HEK293 (cell line): Measurements from ENCODE around the gene CDK17.

Experiments
- CTCF ChIA-PET: fragments of 350-600 bp; formaldehyde crosslinking; extraction: SDS; loops from one replicate; lab custom pipeline; 2021; ENCODE audit warnings: antibody characterized with exemption; lab: Yijun Ruan, JAX
- POLR2A ChIA-PET: fragments of 300-600 bp; formaldehyde crosslinking; extraction: SDS; loops from one replicate; lab custom pipeline; 2020; ENCODE audit warnings: antibody characterized with exemption, inconsistent platforms; lab: Yijun Ruan, JAX
- H3K27ac ChIP-seq: fragments of 200-500 bp; sonication (Bioruptor generic); 2 replicates; pipeline ENCODE4 v1.5.1; 2014; ENCODE audit warnings: low read depth, low read length, control low read depth, inconsistent platforms; ENCODE audit errors: extremely low read depth
- H3K36me3 ChIP-seq, 2 experiments: fragments of 200-500 bp in 1 of 2; sonication (Bioruptor generic) in 1 of 2; 1 replicate in 1 of 2; 2 replicates in 1 of 2; pipeline ENCODE4 v1.5.1; 2014 to 2017; ENCODE audit warnings: inconsistent platforms in 2 of 2, low read length in 2 of 2; ENCODE audit not compliant: control insufficient read depth in 2 of 2, insufficient read depth in 1 of 2
- H3K4me1 ChIP-seq: fragments of 200-500 bp; sonication (Bioruptor generic); 2 replicates; pipeline ENCODE4 v1.5.1; 2014; ENCODE audit warnings: mild to moderate bottlenecking, low read length, inconsistent platforms; ENCODE audit not compliant: control insufficient read depth, insufficient read depth
- H3K4me3 ChIP-seq: 2 replicates; pipeline ENCODE4 v1.5.1; 2011; ENCODE audit warnings: low read depth, mild to moderate bottlenecking, control low read depth, low read length, moderate library complexity
- H3K9me3 ChIP-seq: fragments of 200-500 bp; sonication (Bioruptor generic); 2 replicates; pipeline ENCODE4 v1.5.1; 2014; ENCODE audit warnings: low read depth, low read length, inconsistent platforms; ENCODE audit not compliant: control insufficient read depth, insufficient read depth
- GLIS2 ChIP-seq: fragments of 450-650 bp; formaldehyde crosslinking; IDR thresholded peaks from 2 replicates; pipeline ENCODE4 v1.5.1; 2016; ENCODE audit warnings: missing biosample characterization, missing genetic modification characterization
- OVOL3 ChIP-seq: fragments of 450-650 bp; formaldehyde crosslinking; IDR thresholded peaks from 2 replicates; pipeline ENCODE4 v1.5.1; 2016; ENCODE audit warnings: missing biosample characterization, missing genetic modification characterization
- SCRT2 ChIP-seq: fragments of 450-650 bp; formaldehyde crosslinking; IDR thresholded peaks from 2 replicates; pipeline ENCODE4 v1.5.1; 2016; ENCODE audit warnings: missing biosample characterization, missing genetic modification characterization
- SP3 ChIP-seq: fragments of 450-650 bp; formaldehyde crosslinking; IDR thresholded peaks from 2 replicates; pipeline ENCODE4 v1.5.1; 2016; ENCODE audit warnings: missing biosample characterization, missing genetic modification characterization
- YY1 ChIP-seq: fragments of 450-650 bp; formaldehyde crosslinking; IDR thresholded peaks from 2 replicates; pipeline ENCODE4 v1.5.1; 2018; ENCODE audit warnings: missing biosample characterization, missing genetic modification characterization
- ZBTB17 ChIP-seq: fragments of 450-650 bp; formaldehyde crosslinking; IDR thresholded peaks from 2 replicates; pipeline ENCODE4 v1.5.1; 2016; ENCODE audit warnings: missing biosample characterization, missing genetic modification characterization
- ZIC2 ChIP-seq: fragments of 450-650 bp; formaldehyde crosslinking; IDR thresholded peaks from 2 replicates; pipeline ENCODE4 v1.5.1; 2016; ENCODE audit warnings: missing biosample characterization, missing genetic modification characterization
- ZNF132 ChIP-seq: fragments of 450-650 bp; formaldehyde crosslinking; IDR thresholded peaks from 2 replicates; pipeline ENCODE4 v1.5.1; 2017; ENCODE audit warnings: missing biosample characterization, missing genetic modification characterization, borderline replicate concordance
- ZNF174 ChIP-seq: fragments of 450-650 bp; formaldehyde crosslinking; IDR thresholded peaks from 2 replicates; pipeline ENCODE4 v1.5.0; 2017; ENCODE audit warnings: missing biosample characterization, mild to moderate bottlenecking, missing genetic modification characterization
- ZNF335 ChIP-seq: fragments of 450-650 bp; formaldehyde crosslinking; conservative IDR thresholded peaks from 2 replicates; pipeline ENCODE4 v1.5.1; 2016; ENCODE audit warnings: missing biosample characterization, missing genetic modification characterization
- ZNF596 ChIP-seq: fragments of 450-650 bp; IDR thresholded peaks from 2 replicates; pipeline ENCODE4 v1.5.0; 2018; ENCODE audit warnings: missing biosample characterization, mild to moderate bottlenecking, missing genetic modification characterization, moderate library complexity
- TF ChIP-seq, protein P1 (sequence below): fragments of 450-650 bp; formaldehyde crosslinking; IDR thresholded peaks from 2 replicates; pipeline ENCODE4 v1.5.1; 2017; ENCODE audit warnings: missing biosample characterization, missing genetic modification characterization
- TF ChIP-seq, protein P2 (sequence below): fragments of 450-650 bp; formaldehyde crosslinking; IDR thresholded peaks from 2 replicates; pipeline ENCODE4 v1.5.1; 2016; ENCODE audit warnings: missing biosample characterization, missing genetic modification characterization
- TF ChIP-seq, protein P3 (sequence below): fragments of 450-650 bp; formaldehyde crosslinking; IDR thresholded peaks from 2 replicates; pipeline ENCODE4 v1.5.1; 2016; ENCODE audit warnings: missing biosample characterization, missing genetic modification characterization
- TF ChIP-seq, protein P4 (sequence below): fragments of 450-650 bp; formaldehyde crosslinking; optimal IDR thresholded peaks from 2 replicates; pipeline ENCODE3; 2016; ENCODE audit warnings: missing biosample characterization, mild to moderate bottlenecking, missing genetic modification characterization
- TF ChIP-seq, protein P5 (sequence below): fragments of 450-650 bp; formaldehyde crosslinking; conservative IDR thresholded peaks from 2 replicates; pipeline ENCODE4 v1.5.1; 2016; ENCODE audit warnings: low read depth, missing biosample characterization, missing genetic modification characterization

The CDK17 gene

DNA sequence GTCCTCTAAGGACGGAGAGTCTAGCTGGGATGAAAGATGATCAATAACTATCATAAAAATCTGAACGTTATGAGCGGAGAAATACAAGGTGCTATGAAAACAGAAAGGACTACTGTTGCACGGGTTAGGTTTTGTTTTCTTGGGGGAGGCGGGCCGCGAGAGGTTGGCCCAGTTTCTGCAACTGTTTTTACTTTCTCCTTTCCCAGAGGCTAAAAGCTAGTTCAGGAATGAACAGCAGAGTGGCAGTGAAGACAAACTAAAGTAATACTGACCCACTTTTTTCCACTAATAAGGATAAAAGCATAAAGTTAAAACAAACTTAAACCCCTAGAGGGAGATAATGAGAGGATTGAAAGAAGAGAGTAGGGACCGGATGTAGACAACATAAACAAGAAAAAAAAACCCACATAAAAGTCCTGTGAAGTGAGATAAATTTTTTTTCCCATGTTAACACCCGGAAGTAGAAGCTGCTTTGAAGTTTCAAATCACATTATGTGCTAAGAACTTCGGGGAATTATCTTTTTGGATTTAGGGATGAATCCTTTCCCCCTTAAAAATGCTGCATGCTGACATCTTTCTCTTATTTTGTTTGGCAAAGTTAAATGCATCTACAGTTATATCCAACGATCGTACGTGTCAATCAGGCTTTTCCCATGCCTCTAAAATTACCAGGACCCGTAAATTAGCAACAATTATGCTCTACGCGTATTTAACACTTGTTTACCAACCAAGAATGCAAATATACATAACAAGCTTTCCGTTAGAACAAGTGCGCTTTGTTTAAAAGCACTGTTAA is 1.0 kb upstream of the CDK17 start (continued):
- TF ChIP-seq, protein P1, sequence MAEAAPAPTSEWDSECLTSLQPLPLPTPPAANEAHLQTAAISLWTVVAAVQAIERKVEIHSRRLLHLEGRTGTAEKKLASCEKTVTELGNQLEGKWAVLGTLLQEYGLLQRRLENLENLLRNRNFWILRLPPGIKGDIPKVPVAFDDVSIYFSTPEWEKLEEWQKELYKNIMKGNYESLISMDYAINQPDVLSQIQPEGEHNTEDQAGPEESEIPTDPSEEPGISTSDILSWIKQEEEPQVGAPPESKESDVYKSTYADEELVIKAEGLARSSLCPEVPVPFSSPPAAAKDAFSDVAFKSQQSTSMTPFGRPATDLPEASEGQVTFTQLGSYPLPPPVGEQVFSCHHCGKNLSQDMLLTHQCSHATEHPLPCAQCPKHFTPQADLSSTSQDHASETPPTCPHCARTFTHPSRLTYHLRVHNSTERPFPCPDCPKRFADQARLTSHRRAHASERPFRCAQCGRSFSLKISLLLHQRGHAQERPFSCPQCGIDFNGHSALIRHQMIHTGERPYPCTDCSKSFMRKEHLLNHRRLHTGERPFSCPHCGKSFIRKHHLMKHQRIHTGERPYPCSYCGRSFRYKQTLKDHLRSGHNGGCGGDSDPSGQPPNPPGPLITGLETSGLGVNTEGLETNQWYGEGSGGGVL = no peak
- no peak for TF ChIP-seq ZIC2
- TF ChIP-seq ZNF132 (tag by site-specific recombination) = no peak
- no peak for TF ChIP-seq ZNF174 (tag by site-specific recombination)
- TF ChIP-seq OVOL3 (tag by site-specific recombination) = no peak

DNA sequence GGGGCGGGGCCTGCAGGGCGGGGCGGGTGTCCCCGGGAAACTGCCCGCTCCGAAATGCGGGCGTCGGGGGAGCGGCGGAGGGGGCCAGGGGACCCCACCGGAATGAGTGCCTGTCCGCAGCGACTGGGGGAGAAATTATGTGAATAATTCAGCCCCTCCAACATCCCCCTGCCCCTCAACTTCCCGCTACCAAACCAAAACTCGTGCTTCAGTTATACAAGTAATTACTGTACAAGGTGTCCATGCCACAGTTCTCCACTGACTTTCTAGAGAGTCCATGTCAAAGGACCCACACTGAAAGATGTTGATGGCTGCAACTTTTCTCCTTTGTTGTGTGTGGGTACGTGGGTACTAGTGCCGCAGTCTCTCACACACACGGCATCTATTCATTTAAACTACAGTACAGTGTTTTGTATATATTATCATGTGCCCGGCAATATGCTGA is 414 bp upstream of the CDK17 start:
- Histone ChIP-seq H3K4me1 (peaks cover 4% of the 10 kb centered on the region; the same call in 1 of the 2 replicates), H3K4me3 (peak overlapping the region; percentile 95)
- CTCF ChIA-PET = interaction anchor here (1.0 to 3.6 kb wide), 8 partner anchors 10 to 340 kb away, joined by 3 to 19 read pairs (median 4); no protein-coding TSS in a partner anchor

More for the DNA sequence above, 414 bp upstream of the CDK17 start:
- Histone ChIP-seq H3K9me3 (no peaks in the 10 kb centered on the region), H3K36me3 (no peaks in the 10 kb centered on the region), H3K27ac (peak overlapping the region; percentile 66)
- POLR2A ChIA-PET = interaction anchor here (0.6 to 2.3 kb wide), 12 partner anchors 30 to 1341 kb away, joined by 3 to 11 read pairs (median 3); partner anchors contain the start of genes CFAP54 and LTA4H
- TF ChIP-seq, protein P2, sequence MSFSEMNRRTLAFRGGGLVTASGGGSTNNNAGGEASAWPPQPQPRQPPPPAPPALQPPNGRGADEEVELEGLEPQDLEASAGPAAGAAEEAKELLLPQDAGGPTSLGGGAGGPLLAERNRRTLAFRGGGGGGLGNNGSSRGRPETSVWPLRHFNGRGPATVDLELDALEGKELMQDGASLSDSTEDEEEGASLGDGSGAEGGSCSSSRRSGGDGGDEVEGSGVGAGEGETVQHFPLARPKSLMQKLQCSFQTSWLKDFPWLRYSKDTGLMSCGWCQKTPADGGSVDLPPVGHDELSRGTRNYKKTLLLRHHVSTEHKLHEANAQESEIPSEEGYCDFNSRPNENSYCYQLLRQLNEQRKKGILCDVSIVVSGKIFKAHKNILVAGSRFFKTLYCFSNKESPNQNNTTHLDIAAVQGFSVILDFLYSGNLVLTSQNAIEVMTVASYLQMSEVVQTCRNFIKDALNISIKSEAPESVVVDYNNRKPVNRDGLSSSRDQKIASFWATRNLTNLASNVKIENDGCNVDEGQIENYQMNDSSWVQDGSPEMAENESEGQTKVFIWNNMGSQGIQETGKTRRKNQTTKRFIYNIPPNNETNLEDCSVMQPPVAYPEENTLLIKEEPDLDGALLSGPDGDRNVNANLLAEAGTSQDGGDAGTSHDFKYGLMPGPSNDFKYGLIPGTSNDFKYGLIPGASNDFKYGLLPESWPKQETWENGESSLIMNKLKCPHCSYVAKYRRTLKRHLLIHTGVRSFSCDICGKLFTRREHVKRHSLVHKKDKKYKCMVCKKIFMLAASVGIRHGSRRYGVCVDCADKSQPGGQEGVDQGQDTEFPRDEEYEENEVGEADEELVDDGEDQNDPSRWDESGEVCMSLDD = peak; percentile 76; the same call in 1 of the 2 replicates
- TF ChIP-seq SP3 (peak; percentile 19; the same call in 1 of the 2 replicates), ZBTB17 (no peak), YY1 (tag by site-specific recombination) (peak; percentile 30; the same call in 1 of the 2 replicates), ZNF596 (tag by site-specific recombination) (no peak), SCRT2 (tag by site-specific recombination) (no peak), GLIS2 (peak; percentile 42; the same call in 1 of the 2 replicates), ZNF335 (tag by site-specific recombination) (peak; percentile 92)
- TF ChIP-seq, protein P3, sequence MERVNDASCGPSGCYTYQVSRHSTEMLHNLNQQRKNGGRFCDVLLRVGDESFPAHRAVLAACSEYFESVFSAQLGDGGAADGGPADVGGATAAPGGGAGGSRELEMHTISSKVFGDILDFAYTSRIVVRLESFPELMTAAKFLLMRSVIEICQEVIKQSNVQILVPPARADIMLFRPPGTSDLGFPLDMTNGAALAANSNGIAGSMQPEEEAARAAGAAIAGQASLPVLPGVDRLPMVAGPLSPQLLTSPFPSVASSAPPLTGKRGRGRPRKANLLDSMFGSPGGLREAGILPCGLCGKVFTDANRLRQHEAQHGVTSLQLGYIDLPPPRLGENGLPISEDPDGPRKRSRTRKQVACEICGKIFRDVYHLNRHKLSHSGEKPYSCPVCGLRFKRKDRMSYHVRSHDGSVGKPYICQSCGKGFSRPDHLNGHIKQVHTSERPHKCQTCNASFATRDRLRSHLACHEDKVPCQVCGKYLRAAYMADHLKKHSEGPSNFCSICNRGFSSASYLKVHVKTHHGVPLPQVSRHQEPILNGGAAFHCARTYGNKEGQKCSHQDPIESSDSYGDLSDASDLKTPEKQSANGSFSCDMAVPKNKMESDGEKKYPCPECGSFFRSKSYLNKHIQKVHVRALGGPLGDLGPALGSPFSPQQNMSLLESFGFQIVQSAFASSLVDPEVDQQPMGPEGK (tag by site-specific recombination) = peak; percentile 76
- TF ChIP-seq, protein P4, sequence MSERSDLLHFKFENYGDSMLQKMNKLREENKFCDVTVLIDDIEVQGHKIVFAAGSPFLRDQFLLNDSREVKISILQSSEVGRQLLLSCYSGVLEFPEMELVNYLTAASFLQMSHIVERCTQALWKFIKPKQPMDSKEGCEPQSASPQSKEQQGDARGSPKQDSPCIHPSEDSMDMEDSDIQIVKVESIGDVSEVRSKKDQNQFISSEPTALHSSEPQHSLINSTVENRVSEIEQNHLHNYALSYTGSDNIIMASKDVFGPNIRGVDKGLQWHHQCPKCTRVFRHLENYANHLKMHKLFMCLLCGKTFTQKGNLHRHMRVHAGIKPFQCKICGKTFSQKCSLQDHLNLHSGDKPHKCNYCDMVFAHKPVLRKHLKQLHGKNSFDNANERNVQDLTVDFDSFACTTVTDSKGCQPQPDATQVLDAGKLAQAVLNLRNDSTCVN (tag by site-specific recombination) = no peak
- TF ChIP-seq, protein P5, sequence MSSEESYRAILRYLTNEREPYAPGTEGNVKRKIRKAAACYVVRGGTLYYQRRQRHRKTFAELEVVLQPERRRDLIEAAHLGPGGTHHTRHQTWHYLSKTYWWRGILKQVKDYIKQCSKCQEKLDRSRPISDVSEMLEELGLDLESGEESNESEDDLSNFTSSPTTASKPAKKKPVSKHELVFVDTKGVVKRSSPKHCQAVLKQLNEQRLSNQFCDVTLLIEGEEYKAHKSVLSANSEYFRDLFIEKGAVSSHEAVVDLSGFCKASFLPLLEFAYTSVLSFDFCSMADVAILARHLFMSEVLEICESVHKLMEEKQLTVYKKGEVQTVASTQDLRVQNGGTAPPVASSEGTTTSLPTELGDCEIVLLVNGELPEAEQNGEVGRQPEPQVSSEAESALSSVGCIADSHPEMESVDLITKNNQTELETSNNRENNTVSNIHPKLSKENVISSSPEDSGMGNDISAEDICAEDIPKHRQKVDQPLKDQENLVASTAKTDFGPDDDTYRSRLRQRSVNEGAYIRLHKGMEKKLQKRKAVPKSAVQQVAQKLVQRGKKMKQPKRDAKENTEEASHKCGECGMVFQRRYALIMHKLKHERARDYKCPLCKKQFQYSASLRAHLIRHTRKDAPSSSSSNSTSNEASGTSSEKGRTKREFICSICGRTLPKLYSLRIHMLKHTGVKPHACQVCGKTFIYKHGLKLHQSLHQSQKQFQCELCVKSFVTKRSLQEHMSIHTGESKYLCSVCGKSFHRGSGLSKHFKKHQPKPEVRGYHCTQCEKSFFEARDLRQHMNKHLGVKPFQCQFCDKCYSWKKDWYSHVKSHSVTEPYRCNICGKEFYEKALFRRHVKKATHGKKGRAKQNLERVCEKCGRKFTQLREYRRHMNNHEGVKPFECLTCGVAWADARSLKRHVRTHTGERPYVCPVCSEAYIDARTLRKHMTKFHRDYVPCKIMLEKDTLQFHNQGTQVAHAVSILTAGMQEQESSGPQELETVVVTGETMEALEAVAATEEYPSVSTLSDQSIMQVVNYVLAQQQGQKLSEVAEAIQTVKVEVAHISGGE (tag by site-specific recombination) = peak; percentile 77
- TF ChIP-seq, all 188 proteins: peak for 7
